Gastroesophageal sphincter (tissue), 4 donors: ENCODE data around the gene SETDB1. TPM values are rescaled to one million over a fixed set of nuclear protein-coding genes. Genes with fewer than 3 reads are reported as not detected.

Source experiments
- ATAC-seq: fragments of 150-250 bp; one replicate; pipeline ENCODE4 v1.9.1; 2016; ENCODE audit warnings: mild to moderate bottlenecking, moderate library complexity
- H3K27ac ChIP-seq, 4 donors: fragments of 200-600 bp; sonication (generic) in 3 of 4; 1 replicate in 3 of 4; 2 replicates in 1 of 4; pipeline ENCODE4 v1.5.1; 2016 to 2019
- H3K27me3 ChIP-seq: fragments of 200-600 bp; sonication (generic); one replicate; pipeline ENCODE4 v1.5.1; 2019
- H3K36me3 ChIP-seq, 2 donors: fragments of 200-600 bp; sonication (generic); one replicate each; pipeline ENCODE4 v1.5.1; 2019; ENCODE audit warnings: control low read depth in 1 of 2
- H3K4me1 ChIP-seq, 3 donors: fragments of 200-600 bp; sonication (generic); 1 replicate in 2 of 3; 2 replicates in 1 of 3; pipeline ENCODE4 v1.5.1; 2016 to 2019; ENCODE audit warnings: control low read depth in 2 of 3
- H3K4me3 ChIP-seq, 2 donors: fragments of 200-600 bp; sonication (generic); one replicate each; pipeline ENCODE4 v1.5.1; 2019; ENCODE audit warnings: mild to moderate bottlenecking in 1 of 2, moderate library complexity in 1 of 2
- H3K9me3 ChIP-seq, 3 donors: fragments of 200-600 bp; sonication (generic); one replicate each; pipeline ENCODE4 v1.5.1; 2017 to 2019; ENCODE audit warnings: control low read depth in 2 of 3
- EP300 ChIP-seq: sonication (generic); formaldehyde crosslinking; IDR thresholded peaks from one replicate; pipeline ENCODE4 v1.6.1; 2017; ENCODE audit warnings: antibody characterized with exemption, mild to moderate bottlenecking
- POLR2A ChIP-seq, 2 donors: fragments of 450-650 bp; IDR thresholded peaks; one replicate each; pipeline ENCODE4 v1.6.1; 2017; ENCODE audit warnings: antibody characterized with exemption in 2 of 2, mild to moderate bottlenecking in 2 of 2, moderate library complexity in 1 of 2
- POLR2AphosphoS5 ChIP-seq: sonication (generic); formaldehyde crosslinking; IDR thresholded peaks from one replicate; pipeline ENCODE4 v1.6.1; 2017; ENCODE audit warnings: antibody characterized with exemption
- WGBS, 2 donors: methylation state at CpG; one replicate each; pipeline ENCODE4 v1.1.5; 2018; ENCODE audit warnings: low coverage in 1 of 2; 5-methylcytosine and 5-hydroxymethylcytosine counted together
- total RNA-seq, 4 donors: library from RNA; depleted of rRNA; stranded (reverse); fragments of >200 nt; gene quantifications; one replicate each; pipeline ENCODE4 v1.1.0, GENCODE V29; 2016
- TF ChIP-seq, protein P1 (sequence below), 4 experiments: fragments of 200-600 bp in 2 of 4; fragments of 450-650 bp in 2 of 4; sonication (generic) in 1 of 4; IDR thresholded peaks; one replicate each; pipeline ENCODE4 v1.5.1; 2017 to 2019; ENCODE audit warnings: antibody characterized with exemption in 4 of 4, mild to moderate bottlenecking in 2 of 4, moderate library complexity in 2 of 4

The SETDB1 gene
- total RNA-seq, 4 donors from 2014 or later: 21.9 to 32.2 (median 28.7) TPM

DNA sequence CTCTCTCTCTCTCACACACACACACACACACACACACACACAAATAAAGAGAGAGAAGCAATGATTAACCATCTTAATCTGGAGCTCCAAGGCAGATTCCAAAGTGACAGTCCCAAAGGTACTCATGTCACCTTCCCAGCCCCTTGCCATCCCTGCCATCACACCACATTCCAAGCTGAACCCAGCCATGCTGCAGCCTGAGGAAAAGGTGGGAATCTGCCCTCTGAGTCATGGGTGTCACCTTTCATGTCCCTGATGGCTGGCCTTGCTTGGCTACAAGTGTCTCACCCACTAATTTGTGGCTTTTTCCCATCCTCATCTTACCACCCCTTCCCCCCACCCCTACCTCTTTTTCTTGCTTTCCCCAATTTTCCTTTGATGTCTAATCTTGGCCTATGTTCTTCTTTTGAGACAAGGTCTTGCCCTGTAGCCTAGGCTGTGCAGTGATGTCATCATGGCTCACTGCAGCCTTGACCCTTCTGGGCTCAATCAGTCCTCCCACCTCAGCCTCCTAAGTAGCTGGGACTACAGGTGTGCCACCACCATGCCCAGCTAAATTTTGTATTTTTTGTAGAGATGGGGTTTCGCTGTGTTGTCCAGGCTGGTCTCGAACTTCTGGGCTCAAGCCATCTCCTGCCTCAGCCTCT is 59.1 kb downstream of the SETDB1 start:
- Histone ChIP-seq H3K9me3 (no peaks in the 10 kb centered on the region), H3K36me3 (no peaks in the 10 kb centered on the region), H3K4me1 (peaks cover 0 to 10% (median 0%) of the 10 kb centered on the region in 3 donors), H3K27me3 (no peaks in the 10 kb centered on the region), H3K27ac (no peak overlapping the region), H3K4me3 (no peak overlapping the region)
- ATAC-seq: no peak
- no peak for TF ChIP-seq POLR2AphosphoS5
- no peak for TF ChIP-seq EP300
- no peak for TF ChIP-seq POLR2A (IDR thresholded peaks at IDR 0.05)
- TF ChIP-seq, protein P1, sequence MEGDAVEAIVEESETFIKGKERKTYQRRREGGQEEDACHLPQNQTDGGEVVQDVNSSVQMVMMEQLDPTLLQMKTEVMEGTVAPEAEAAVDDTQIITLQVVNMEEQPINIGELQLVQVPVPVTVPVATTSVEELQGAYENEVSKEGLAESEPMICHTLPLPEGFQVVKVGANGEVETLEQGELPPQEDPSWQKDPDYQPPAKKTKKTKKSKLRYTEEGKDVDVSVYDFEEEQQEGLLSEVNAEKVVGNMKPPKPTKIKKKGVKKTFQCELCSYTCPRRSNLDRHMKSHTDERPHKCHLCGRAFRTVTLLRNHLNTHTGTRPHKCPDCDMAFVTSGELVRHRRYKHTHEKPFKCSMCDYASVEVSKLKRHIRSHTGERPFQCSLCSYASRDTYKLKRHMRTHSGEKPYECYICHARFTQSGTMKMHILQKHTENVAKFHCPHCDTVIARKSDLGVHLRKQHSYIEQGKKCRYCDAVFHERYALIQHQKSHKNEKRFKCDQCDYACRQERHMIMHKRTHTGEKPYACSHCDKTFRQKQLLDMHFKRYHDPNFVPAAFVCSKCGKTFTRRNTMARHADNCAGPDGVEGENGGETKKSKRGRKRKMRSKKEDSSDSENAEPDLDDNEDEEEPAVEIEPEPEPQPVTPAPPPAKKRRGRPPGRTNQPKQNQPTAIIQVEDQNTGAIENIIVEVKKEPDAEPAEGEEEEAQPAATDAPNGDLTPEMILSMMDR (IDR thresholded peaks at IDR 0.05): no peak
- WGBS, 2 donors: 96 to 100% methylated on average over 1 to 2 of the region's 2 CpGs

DNA sequence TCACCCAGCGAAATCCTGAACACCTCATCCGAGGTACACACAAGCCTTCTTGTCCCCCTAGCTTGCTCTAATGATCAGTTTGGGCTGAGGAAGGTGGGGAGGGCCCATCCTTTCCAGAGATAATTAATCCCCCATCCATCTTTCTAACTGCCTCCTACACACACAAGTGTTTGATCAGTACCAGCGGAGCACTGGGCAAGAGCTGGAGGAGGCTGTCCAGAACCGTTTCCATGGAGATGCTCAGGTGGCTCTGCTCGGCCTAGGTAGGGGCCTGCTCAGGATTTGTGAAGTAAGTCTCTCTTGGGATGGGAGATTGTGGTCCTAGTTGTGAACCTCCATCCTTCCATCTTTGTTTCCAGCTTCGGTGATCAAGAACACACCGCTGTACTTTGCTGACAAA is 61.8 kb downstream of the SETDB1 start:
- H3K4me3 ChIP-seq: no peak overlapping the region
- H3K27ac ChIP-seq: no peak overlapping the region
- no peaks in the 10 kb centered on the region for H3K9me3 ChIP-seq
- 82 to 84% methylated on average over 3 to 7 of the region's 7 CpGs for WGBS, 2 donors
- no peak for ATAC-seq
- no peaks in the 10 kb centered on the region for H3K36me3 ChIP-seq
- H3K4me1 ChIP-seq: no peaks in the 10 kb centered on the region
- no peaks in the 10 kb centered on the region for H3K27me3 ChIP-seq
- TF ChIP-seq POLR2A (IDR thresholded peaks at IDR 0.05) (no peak), POLR2AphosphoS5 (no peak), EP300 (no peak)
- TF ChIP-seq, protein P1 (IDR thresholded peaks at IDR 0.05): no peak

DNA sequence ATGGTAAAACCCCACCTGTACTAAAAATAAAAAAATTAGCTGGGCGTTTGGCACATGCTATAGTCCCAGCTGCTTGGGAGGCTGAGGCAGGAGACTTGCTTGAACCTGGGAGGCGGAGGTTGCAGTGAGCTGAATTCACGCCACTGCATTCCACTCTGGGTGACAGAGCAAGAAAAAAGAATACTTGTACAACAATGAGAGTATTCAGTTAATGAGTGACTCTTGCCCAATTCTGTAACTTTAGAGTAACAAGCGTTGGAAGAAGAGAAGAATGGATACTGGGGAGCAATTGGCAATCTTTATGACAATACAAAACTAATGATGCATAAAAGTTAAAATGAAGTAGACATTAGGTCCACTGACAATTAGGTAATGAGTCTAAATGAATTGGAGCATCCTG is 66.5 kb downstream of the SETDB1 start:
- Histone ChIP-seq H3K27me3 (no peaks in the 10 kb centered on the region), H3K36me3 (peaks cover 0 to 12% of the 10 kb centered on the region in 2 donors), H3K4me3 (no peak overlapping the region), H3K9me3 (no peaks in the 10 kb centered on the region), H3K4me1 (peaks cover 0 to 17% (median 7%) of the 10 kb centered on the region in 3 donors), H3K27ac (no peak overlapping the region)
- no peak for ATAC-seq
- TF ChIP-seq, protein P1 (IDR thresholded peaks at IDR 0.05): no peak
- TF ChIP-seq POLR2A (IDR thresholded peaks at IDR 0.05): no peak
- TF ChIP-seq EP300: no peak
- TF ChIP-seq POLR2AphosphoS5: no peak
- WGBS, 2 donors: 67 to 70% methylated on average over 4 of the region's 4 CpGs

DNA sequence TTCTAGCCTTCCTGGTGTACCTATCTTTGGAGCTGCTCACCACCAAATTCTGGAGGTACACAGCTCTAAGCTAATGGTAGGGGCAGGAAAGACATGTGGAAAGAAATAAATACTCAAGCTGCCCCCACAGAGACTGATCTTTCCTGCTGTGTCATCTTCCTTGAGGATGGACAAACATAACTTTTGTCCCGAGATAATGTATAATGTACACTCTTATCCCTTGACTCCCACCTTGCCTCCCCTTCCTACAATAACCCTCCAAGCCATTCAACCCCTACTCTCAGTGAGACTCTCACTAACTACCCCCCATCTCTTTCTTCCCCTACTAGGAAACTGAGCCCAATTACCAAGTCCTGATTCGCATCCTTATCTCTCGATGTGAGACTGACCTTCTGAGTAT is 68.1 kb downstream of the SETDB1 start:
- WGBS, 2 donors: 76 to 86% methylated on average over 3 of the region's 3 CpGs
- Histone ChIP-seq H3K36me3 (peaks cover 0 to 29% of the 10 kb centered on the region in 2 donors), H3K4me3 (no peak overlapping the region), H3K27me3 (no peaks in the 10 kb centered on the region), H3K4me1 (peaks cover 0 to 17% (median 7%) of the 10 kb centered on the region in 3 donors), H3K9me3 (no peaks in the 10 kb centered on the region), H3K27ac (peak overlapping the region in 2 of 4 donors; percentile 63)
- TF ChIP-seq POLR2A (IDR thresholded peaks at IDR 0.05): no peak
- TF ChIP-seq, protein P1 (IDR thresholded peaks at IDR 0.05): no peak
- no peak for TF ChIP-seq EP300
- no peak for TF ChIP-seq POLR2AphosphoS5
- ATAC-seq: no peak

DNA sequence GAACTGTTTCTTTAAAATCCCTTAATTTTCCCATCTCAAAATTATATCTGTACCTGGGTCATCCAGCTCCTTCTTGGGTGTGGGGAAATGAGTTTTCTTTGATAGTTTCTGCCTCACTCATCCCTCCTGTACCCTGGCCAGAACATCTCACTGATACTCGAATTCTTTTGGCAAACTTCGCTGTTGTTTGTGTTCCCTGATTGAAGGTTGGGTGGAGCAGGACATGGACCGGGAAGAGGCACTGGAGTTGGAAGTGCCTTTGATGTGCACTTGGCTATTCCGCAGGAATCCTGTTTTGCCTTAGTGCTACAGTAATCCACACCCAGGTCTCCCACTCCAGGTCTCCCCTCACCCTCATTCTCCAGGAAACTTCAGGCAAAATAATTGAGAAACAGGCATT is 69.3 kb downstream of the SETDB1 start:
- Histone ChIP-seq H3K9me3 (no peaks in the 10 kb centered on the region), H3K4me1 (peaks cover 0 to 17% (median 7%) of the 10 kb centered on the region in 3 donors), H3K27me3 (no peaks in the 10 kb centered on the region), H3K27ac (peak overlapping the region in 3 of 4 donors; percentile 63 to 65 (median 63)), H3K36me3 (peaks cover 0 to 41% of the 10 kb centered on the region in 2 donors), H3K4me3 (no peak overlapping the region)
- peak; percentile 67 for ATAC-seq
- TF ChIP-seq, protein P1 (IDR thresholded peaks at IDR 0.05): no peak
- no peak for TF ChIP-seq POLR2A (IDR thresholded peaks at IDR 0.05)
- no peak for TF ChIP-seq EP300
- no peak for TF ChIP-seq POLR2AphosphoS5
- WGBS, 2 donors: 11 to 34% methylated on average over 3 to 4 of the region's 4 CpGs
